HG02981 (cell line): ENCODE results near the gene GPR18.
"Not testable (repeated sequence)": the region's sequence is repeated elsewhere in the genome, so short reads cannot be mapped to it uniquely, and the experiment has no call there.

ENCODE experiments used
- ATAC-seq: cut with Tn5 transposase; IDR thresholded peaks from one replicate; pipeline ENCODE4 v1.9.1; 2021; ENCODE audit warnings: mild to moderate bottlenecking, moderate library complexity; ENCODE audit not compliant: unreplicated experiment

Gene GPR18

GRCh38 chr13:99268822-99269221 lies 10.6 kb upstream of the GPR18 start:
- ATAC-seq, result no peak

GRCh38 chr13:99267927-99268326 lies 9.7 kb upstream of the GPR18 start:
- no peak for ATAC-seq

DNA sequence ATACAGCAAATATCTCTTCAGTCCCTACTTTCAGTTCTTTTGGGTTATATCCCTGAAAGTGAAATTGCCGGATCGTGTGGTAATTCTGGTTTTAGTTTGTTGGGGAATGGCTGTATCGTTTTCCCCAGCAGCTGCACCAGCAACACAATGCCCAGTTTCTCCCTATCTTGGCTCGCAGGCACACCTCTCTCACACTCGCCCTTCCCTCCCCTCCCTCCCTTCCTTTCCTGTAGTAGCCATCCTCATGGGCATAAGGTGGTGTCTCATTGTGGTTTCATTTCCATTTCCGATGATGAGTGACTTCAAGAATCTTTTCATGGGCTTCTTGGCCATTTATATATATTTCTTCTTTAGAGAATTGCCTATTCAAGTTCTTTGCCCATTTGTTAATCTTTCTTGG lies 8.6 kb upstream of the GPR18 start:
- no peak for ATAC-seq

DNA sequence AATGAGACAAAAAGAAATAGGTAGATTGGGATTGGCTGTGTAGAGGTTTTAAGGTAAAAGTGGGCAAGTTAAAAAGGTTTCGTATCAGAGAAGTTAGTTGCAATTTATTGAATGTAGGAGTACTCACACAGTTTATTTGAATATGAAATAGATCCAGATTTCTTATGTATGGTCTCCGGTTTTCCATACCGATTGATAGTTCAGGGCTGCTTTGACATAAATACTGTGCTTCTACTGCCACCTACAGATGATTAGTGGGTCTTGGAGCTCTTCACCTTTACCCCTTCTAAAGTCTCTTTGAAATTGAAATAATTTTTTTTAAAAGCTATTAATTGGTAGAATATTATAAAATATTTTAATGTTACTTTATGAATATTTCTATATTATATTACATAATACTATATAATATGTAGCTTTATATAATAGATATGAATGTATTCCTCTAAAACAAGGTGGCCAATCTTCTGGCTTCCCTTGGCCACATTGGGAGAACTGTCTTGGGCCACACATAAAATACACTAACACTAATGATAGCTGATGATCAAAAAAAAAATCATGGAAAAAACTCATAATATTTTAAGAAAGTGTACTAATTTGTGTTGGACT lies 7.7 kb upstream of the GPR18 start:
- no peak for ATAC-seq

GRCh38 chr13:99265162-99265800 lies 7.1 kb upstream of the GPR18 start:
- ATAC-seq, result no peak

- ATAC-seq, result no peak
Observed at GRCh38 chr13:99264051-99264450, 5.9 kb upstream of the GPR18 start.

DNA sequence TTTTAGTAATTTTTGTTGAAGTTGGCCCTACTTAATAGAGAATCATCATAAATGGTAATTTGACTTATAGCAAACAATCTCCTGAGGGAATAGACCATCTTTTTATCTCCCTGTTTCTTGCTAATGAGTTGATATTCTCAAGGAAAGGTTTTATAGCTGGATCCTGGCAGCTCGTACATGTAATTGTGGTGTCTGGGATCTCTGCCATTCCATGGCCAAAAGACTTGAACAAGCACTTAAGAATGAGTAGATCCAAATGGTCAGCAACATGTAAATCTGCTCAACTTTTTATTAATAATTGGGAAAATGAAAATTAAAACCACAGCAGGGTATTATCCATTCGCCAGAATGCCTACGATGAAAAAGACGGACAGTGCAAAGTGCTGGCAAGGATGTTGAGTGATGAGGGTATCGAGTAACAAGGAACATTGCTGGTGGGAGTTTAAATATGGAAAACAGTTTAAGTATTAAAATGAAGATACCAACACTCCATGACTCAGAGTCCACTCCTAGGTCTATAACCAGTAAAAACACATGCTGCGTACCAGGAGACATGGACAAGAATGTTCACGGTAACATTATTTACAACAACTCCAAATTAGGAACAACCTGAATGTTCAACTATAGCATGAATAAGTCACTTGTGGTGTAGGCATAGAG lies 5.1 kb upstream of the GPR18 start:
- ATAC-seq, result no peak

DNA sequence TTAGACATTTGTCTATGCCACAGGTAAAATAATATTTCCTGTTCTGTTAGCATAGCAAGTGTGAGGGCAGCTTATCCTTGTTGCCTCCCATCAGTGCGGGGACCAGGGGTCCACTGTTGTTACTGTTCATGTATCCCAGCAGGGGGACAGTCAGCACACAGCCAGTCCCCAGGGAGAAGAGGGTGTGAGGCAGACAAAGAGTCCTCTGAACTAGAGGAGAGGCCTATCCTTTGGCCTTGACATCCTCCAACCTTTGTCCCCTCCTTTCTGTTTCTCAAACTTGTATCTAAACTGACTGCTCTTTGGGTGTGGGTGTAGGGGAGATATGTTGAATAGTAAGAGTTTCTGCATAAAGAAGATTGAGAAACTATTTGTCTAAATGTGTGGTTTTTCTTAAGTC lies 2.9 kb upstream of the GPR18 start:
- no peak for ATAC-seq

- no peak for ATAC-seq
Observed at GRCh38 chr13:99260216-99260615, 2.0 kb upstream of the GPR18 start.

DNA sequence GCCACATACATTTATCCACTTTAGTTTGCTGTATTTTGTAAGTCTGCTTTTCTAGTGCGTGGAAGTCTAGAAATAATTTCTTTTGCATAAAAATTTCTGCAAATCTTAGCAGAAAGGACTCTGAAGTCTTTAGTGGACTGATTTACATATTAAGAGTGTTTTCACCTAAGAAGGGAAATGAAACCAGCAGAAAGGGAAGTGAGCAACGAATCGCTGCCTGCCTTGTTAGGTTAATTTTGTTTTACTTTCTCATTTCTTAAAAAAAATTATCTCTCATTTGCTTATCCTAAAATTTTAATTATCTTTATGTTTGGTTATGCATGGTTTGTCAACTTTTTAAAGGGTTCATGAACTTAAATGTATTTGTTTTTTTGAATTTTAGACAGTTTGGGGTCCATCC lies 767 bp upstream of the GPR18 start:
- peak; percentile 68 for ATAC-seq

DNA sequence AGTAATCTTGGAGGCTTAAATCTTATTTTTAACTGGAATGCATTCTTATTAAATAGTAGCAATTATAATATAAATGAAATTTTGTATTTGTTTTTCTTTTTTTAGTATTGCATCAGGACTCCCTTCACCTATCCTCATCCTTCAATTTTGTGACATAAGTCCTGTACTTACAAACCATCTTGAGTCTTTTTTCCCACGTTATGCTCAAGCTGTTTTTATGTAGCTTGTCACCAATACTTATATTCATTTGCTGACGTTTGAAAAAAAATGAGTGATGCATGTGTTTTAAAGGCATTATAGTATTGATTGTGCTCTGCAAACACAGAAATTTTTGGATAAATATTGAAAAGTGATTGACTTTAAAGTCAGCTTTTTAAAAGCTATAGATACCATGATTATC lies 888 bp downstream of the GPR18 start:
- ATAC-seq, result no peak

- ATAC-seq, result no peak
Observed at GRCh38 chr13:99256709-99257108, 1.5 kb downstream of the GPR18 start.

- no peak for ATAC-seq
Observed at GRCh38 chr13:99256283-99256682, 1.9 kb downstream of the GPR18 start.

DNA sequence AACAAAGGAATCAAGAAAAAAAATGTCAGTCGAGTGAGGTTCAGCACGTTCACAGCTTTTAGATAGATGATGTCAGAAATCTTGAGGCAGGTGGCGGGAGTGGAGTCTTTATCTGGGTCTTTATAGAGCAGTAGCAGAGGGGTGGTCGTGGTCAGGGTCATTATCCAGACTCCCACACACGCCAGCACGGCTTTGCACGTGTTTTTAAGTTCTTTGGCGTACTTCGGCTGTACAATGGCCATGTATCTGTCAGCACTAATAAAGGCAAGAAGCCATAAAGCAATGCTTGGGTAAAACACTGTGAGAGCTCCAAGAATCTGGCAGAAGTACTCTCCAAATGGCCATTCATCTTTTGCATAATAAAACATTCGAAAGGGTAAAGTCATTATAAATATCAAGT lies 2.9 kb downstream of the GPR18 start:
- ATAC-seq, result no peak

DNA sequence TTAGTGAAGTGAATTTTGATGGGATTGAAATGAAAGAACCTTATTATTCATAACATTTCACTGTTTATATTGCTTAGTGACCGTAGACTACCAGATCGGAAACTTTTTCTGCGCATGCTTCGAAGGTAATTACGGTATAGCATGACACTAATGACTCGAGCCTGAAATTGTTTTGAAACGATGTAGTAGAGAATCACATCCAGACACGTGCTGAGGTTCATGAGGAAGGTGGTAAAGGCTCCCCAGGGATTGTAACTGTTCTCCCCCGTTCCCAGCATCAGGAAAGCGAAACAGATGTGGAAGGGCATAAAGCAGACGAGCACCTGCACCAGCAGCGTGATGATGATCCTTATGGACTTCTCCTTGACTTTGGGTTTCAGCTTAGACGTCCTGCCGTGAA lies 3.3 kb downstream of the GPR18 start:
- no peak for ATAC-seq

- no peak for ATAC-seq
Observed at GRCh38 chr13:99251921-99252320, 6.3 kb downstream of the GPR18 start.

DNA sequence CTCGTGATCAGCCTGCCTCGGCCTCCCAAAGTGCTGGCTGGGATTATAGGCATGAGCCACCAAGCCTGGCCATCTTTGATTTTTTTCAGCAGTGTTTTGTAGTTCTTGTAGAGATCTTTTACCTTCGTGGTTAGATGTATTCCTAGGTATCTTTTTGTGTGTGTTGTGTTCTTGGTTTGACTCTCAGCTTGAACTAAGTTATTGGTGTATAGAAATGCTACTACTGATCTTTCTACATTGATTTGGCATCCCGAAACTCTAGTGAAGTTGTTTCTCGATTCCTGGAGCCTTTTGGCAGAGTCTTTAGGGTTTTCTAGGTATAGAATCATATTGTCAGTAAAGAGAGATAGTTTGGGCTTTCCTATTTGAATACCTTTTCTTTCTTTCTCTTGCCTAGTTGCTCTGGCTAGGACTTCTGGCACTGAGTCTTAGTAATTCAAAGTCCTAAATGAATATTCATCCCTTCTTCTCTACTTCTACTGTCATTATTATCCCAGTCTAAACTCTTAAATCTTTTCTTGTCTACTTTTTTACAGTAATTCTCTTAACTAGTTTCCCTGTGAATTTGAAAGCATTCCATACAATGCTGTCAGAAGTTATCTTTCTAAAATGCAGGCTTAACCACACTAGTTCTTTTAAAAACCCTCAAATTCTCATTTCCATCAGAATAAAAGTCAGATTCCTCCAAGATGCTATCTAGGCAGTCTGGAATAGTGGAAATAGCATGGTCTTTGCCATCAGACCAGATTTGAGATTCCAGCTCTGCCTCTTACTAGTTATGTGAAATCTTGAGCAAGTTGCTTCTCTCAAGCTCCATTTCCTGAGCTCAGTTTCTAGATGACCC lies 7.0 kb downstream of the GPR18 start:
- ATAC-seq, result no peak

DNA sequence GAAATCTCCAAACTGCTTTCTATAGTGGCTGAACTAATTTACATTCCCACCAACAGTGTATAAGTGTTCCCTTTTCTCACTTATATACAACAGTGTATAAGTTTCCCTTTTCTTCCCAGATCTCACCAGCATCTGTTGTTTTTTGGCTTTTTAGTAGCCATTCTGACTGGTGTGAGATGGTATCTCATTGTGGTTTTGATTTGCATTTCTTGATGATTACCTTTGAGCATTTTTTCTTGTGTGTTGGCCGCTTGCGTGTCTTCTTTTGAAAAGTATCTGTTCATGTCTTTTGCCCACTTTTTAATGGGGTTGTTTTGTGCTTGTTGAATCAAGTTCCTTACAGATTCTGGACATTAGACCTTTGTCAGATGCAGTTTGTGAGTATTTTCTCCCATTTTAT lies 8.6 kb downstream of the GPR18 start:
- not testable (repeated sequence) for ATAC-seq

- ATAC-seq, result not testable (repeated sequence)
Observed at GRCh38 chr13:99249178-99249577, 9.0 kb downstream of the GPR18 start.

DNA sequence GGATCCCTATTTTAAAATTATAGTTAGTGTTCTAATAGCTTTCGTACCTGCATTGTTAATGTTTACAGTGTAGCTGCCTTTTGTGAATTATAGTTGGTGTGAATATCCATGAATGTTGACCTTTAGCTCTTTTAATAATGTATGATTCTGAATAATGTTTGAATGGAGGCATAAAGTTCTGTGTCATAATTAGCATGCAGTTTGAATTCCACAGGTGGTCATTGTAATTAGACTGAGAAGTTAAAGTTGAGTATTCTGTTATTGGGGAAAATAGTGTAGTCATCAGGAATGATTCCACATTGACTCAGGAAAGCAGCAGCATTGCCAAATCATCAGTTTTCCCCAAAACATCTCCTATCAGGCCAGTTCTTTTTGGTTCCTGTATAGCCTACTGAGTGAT lies 12.1 kb downstream of the GPR18 start:
- ATAC-seq, result no peak

- ATAC-seq, result peak; percentile 59
Observed at GRCh38 chr13:99237981-99238662, 20.1 kb downstream of the GPR18 start.
